GM23338 (cell line): Measurements from ENCODE around the gene PSD4. TPM values are rescaled to one million over a fixed set of nuclear protein-coding genes. Genes with fewer than 3 reads are reported as not detected.

ENCODE experiments used
- ATAC-seq: fragments of 200-7000 bp; cut with Tn5 transposase; 3 replicates; pipeline ENCODE4 v1.9.1; 2020
- DNase-seq: peaks from one replicate; pipeline ENCODE4 v3.0.0-alpha.2; 2015; ENCODE audit warnings: low spot score
- H2AFZ ChIP-seq: fragments of 200-600 bp; sonication (generic); 2 replicates; pipeline ENCODE4 v1.8.0; 2016; ENCODE audit warnings: antibody characterized with exemption, mild to moderate bottlenecking, moderate library complexity
- H3F3A ChIP-seq: fragments of 200-600 bp; sonication (generic); replicated peaks from 2 replicates; pipeline ENCODE4 v1.8.0; 2017; ENCODE audit warnings: antibody characterized with exemption, mixed run types, low read depth
- H3K27ac ChIP-seq: fragments of 200-600 bp; sonication (generic); 2 replicates; pipeline ENCODE4 v1.6.1; 2016; ENCODE audit warnings: low read depth
- H3K27me3 ChIP-seq: fragments of 200-600 bp; sonication (generic); 2 replicates; pipeline ENCODE4 v1.8.0; 2016; ENCODE audit warnings: mild to moderate bottlenecking, mixed run types, moderate library complexity; ENCODE audit not compliant: insufficient read depth
- H3K36me3 ChIP-seq: fragments of 200-600 bp; sonication (generic); 2 replicates; pipeline ENCODE4 v1.8.0; 2016; ENCODE audit warnings: mild to moderate bottlenecking; ENCODE audit not compliant: insufficient read depth
- H3K4me1 ChIP-seq: fragments of 200-600 bp; sonication (generic); 2 replicates; pipeline ENCODE4 v1.8.0; 2016; ENCODE audit warnings: mild to moderate bottlenecking, moderate library complexity; ENCODE audit not compliant: insufficient read depth
- H3K4me2 ChIP-seq: fragments of 200-600 bp; sonication (generic); 2 replicates; pipeline ENCODE4 v1.7.1; 2017; ENCODE audit warnings: mixed run types
- H3K4me3 ChIP-seq: fragments of 200-600 bp; sonication (generic); 2 replicates; pipeline ENCODE4 v1.6.1; 2016; ENCODE audit warnings: mixed run types
- H3K79me2 ChIP-seq: fragments of 200-600 bp; sonication (generic); replicated peaks from 2 replicates; pipeline ENCODE4 v1.8.0; 2017; ENCODE audit warnings: mild to moderate bottlenecking; ENCODE audit not compliant: insufficient read depth
- H3K9me2 ChIP-seq: fragments of 200-600 bp; sonication (generic); 2 replicates; pipeline ENCODE4 v1.8.0; 2017; ENCODE audit not compliant: insufficient read depth
- H4K20me1 ChIP-seq: fragments of 200-600 bp; sonication (generic); replicated peaks from 2 replicates; pipeline ENCODE4 v1.8.0; 2017; ENCODE audit warnings: mild to moderate bottlenecking; ENCODE audit not compliant: insufficient read depth
- H3K27ac Mint-ChIP-seq: 2 replicates; pipeline ENCODE4 v1.8.0; 2020; ENCODE audit warnings: inconsistent platforms, mild to moderate bottlenecking, moderate library complexity, mixed read lengths
- H3K27me3 Mint-ChIP-seq: 3 replicates; pipeline ENCODE4 v1.8.0; 2022; ENCODE audit warnings: low read depth, mild to moderate bottlenecking, moderate library complexity, mixed read lengths, inconsistent platforms; ENCODE audit not compliant: insufficient read depth, poor library complexity
- H3K36me3 Mint-ChIP-seq: 3 replicates; pipeline ENCODE4 v1.8.0; 2021; ENCODE audit warnings: low read depth, mild to moderate bottlenecking, inconsistent platforms, moderate library complexity, mixed read lengths
- H3K4me1 Mint-ChIP-seq: 3 replicates; pipeline ENCODE4 v1.8.0; 2020; ENCODE audit warnings: mild to moderate bottlenecking, inconsistent platforms, mixed read lengths
- H3K4me3 Mint-ChIP-seq: 3 replicates; pipeline ENCODE4 v1.8.0; 2021; ENCODE audit warnings: moderate library complexity, mild to moderate bottlenecking, inconsistent platforms, mixed read lengths
- H3K9me3 Mint-ChIP-seq: 3 replicates; pipeline ENCODE4 v1.8.0; 2020; ENCODE audit warnings: moderate library complexity, mild to moderate bottlenecking, inconsistent platforms, mixed read lengths
- CREB1 ChIP-seq: fragments of 250-450 bp; sonication (Bioruptor Pico); IDR thresholded peaks from 2 replicates; pipeline ENCODE4 v1.5.0; 2020; ENCODE audit warnings: low read depth, mild to moderate bottlenecking, moderate library complexity
- JUNB ChIP-seq: IDR thresholded peaks from one replicate; pipeline ENCODE4 v1.6.1; 2016; ENCODE audit warnings: antibody characterized with exemption; ENCODE audit not compliant: unreplicated experiment
- STAT1 ChIP-seq: IDR thresholded peaks from one replicate; pipeline ENCODE4 v1.6.1; 2016; ENCODE audit warnings: antibody characterized with exemption; ENCODE audit not compliant: unreplicated experiment
- ZNF331 ChIP-seq: fragments of 250-450 bp; sonication (Bioruptor Pico); IDR thresholded peaks from 2 replicates; pipeline ENCODE4 v1.5.0; 2020; ENCODE audit warnings: low read depth, mild to moderate bottlenecking, moderate library complexity
- polyA plus RNA-seq: library from polyadenylated mRNA; unstranded; fragments of >200 nt; fragmentation: Nextera tagmentation; extraction: Ambion mirVana; gene quantifications from 2 replicates; pipeline ENCODE4 v1.2.1, GENCODE V29; 2016
- total RNA-seq: library from RNA; depleted of rRNA; stranded (reverse); fragments of >200 nt; shearing (Covaris generic); gene quantifications from 2 replicates; pipeline ENCODE4 v1.2.3, GENCODE V29; 2014
- TF ChIP-seq, protein P1 (sequence below): IDR thresholded peaks from one replicate; pipeline ENCODE4 v1.6.1; 2018; ENCODE audit warnings: antibody characterized with exemption; ENCODE audit not compliant: unreplicated experiment
- TF ChIP-seq, protein P2 (sequence below): IDR thresholded peaks from 2 replicates; pipeline ENCODE4 v1.6.1; 2016; ENCODE audit warnings: antibody characterized with exemption
- TF ChIP-seq, protein P3 (sequence below), 2 experiments: fragments of 200-600 bp in 1 of 2; sonication (generic) in 1 of 2; conservative IDR thresholded peaks; 2 replicates each; pipeline versions ENCODE4 v1.5.1 to v1.6.1; 2016 to 2017; ENCODE audit warnings: antibody characterized with exemption in 2 of 2, low read depth in 2 of 2, mild to moderate bottlenecking in 2 of 2, moderate library complexity in 1 of 2

The PSD4 gene
- total and polyA plus RNA-seq, 2 experiments from 2014 or later: 0.06 to 0.66 TPM

DNA sequence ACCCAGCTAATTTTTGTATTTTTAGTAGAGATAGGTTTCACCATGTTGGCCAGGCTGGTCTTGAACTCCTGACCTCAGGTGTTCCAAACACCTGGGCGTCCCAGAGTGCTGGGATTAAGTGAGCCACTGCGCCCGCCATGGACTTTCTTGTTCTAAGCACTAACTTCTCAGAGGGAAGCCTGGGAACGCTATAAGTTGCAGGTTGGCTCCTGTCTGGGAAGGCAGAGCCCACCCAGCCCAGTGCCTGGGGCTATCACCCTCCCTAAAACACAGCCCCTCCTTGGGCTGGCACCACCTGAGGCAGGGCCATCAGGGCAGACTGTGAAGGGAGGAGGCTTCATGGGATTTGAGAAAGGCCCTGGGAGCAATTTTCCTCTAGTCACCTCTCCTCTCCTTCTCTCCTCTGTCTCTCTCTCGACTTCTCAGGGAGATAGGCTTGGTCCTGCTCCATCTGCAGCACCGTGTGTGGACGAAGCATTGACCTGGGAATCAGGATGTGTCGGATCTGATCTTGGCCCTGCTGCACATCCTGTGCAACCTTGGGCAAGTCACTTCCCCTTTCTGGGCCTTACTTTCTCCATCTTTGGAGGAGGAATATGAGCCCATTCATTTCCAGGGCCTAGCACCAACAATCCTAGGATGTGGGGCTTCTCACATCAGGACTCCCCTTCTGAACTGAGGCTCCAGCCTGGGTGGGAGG, 10.9 kb downstream of the PSD4 start:
- H3K9me3 Mint-ChIP-seq: no peaks in the 10 kb centered on the region
- no peak overlapping the region for H3K27ac Mint-ChIP-seq
- no peaks in the 10 kb centered on the region for H4K20me1 ChIP-seq
- peaks cover 16% of the 10 kb centered on the region for H3K4me1 Mint-ChIP-seq
- no peaks in the 10 kb centered on the region for H3F3A ChIP-seq
- TF ChIP-seq STAT1: no peak
- TF ChIP-seq, protein P1, sequence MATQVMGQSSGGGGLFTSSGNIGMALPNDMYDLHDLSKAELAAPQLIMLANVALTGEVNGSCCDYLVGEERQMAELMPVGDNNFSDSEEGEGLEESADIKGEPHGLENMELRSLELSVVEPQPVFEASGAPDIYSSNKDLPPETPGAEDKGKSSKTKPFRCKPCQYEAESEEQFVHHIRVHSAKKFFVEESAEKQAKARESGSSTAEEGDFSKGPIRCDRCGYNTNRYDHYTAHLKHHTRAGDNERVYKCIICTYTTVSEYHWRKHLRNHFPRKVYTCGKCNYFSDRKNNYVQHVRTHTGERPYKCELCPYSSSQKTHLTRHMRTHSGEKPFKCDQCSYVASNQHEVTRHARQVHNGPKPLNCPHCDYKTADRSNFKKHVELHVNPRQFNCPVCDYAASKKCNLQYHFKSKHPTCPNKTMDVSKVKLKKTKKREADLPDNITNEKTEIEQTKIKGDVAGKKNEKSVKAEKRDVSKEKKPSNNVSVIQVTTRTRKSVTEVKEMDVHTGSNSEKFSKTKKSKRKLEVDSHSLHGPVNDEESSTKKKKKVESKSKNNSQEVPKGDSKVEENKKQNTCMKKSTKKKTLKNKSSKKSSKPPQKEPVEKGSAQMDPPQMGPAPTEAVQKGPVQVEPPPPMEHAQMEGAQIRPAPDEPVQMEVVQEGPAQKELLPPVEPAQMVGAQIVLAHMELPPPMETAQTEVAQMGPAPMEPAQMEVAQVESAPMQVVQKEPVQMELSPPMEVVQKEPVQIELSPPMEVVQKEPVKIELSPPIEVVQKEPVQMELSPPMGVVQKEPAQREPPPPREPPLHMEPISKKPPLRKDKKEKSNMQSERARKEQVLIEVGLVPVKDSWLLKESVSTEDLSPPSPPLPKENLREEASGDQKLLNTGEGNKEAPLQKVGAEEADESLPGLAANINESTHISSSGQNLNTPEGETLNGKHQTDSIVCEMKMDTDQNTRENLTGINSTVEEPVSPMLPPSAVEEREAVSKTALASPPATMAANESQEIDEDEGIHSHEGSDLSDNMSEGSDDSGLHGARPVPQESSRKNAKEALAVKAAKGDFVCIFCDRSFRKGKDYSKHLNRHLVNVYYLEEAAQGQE: no peak
- TF ChIP-seq JUNB: no peak
- no peak for TF ChIP-seq CREB1 (CRISPR knock-in tag)
- TF ChIP-seq, protein P2, sequence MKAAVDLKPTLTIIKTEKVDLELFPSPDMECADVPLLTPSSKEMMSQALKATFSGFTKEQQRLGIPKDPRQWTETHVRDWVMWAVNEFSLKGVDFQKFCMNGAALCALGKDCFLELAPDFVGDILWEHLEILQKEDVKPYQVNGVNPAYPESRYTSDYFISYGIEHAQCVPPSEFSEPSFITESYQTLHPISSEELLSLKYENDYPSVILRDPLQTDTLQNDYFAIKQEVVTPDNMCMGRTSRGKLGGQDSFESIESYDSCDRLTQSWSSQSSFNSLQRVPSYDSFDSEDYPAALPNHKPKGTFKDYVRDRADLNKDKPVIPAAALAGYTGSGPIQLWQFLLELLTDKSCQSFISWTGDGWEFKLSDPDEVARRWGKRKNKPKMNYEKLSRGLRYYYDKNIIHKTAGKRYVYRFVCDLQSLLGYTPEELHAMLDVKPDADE: no peak
- 0 out of 2 replicates have a peak, but pooled peaks cover 3% of the 10 kb centered on the region for H3K4me1 ChIP-seq
- no peaks in the 10 kb centered on the region for H3K36me3 Mint-ChIP-seq
- no peaks in the 10 kb centered on the region for H3K9me2 ChIP-seq
- DNase-seq (no peak), ATAC-seq (no peak)
- H2AFZ ChIP-seq: no peak overlapping the region
- H3K27me3 Mint-ChIP-seq: peaks cover 3% of the 10 kb centered on the region
- no peaks in the 10 kb centered on the region for H3K79me2 ChIP-seq
- H3K4me3 ChIP-seq: no peak overlapping the region
- no peak overlapping the region for H3K4me2 ChIP-seq
- no peak overlapping the region for H3K27ac ChIP-seq
- H3K4me3 Mint-ChIP-seq: no peak overlapping the region
- no peaks in the 10 kb centered on the region for H3K36me3 ChIP-seq
- H3K27me3 ChIP-seq: no peaks in the 10 kb centered on the region

DNA sequence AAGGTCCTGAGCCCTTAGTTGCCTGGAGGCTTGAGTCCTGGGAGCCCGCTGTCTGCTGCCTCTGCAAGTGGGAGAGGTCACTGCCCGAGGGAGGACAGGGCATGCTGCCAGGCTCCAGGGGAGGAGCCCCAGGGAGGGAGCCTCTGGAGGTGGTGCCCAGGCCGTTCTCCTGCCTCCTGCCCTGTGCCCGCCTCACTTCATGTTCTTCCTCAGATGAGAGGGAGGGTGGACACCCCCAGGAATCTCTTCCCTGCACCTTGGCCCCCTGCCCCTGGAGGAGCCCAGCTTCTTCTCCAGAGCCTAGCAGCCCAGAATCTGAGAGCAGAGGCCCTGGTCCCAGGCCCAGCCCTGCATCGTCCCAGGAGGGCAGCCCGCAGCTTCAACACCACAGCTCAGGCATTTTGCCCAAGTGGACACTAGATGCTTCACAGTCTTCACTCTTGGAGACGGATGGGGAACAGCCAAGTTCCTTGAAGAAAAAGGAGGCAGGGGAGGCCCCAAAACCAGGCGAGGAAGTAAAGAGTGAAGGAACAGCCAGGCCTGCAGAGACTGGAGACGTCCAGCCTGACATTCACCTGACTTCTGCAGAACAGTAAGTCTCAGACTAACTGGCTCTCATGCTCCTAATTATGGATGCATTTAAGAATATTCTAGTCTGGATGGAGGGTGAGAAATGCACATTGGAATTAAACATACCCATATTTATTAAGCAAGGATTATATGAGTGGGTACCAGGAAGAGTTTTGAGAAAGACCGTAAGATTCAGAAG, 12.1 kb downstream of the PSD4 start:
- Histone ChIP-seq H3K27ac (no peak overlapping the region), H3K9me2 (no peaks in the 10 kb centered on the region), H2AFZ (no peak overlapping the region), H3K4me2 (no peak overlapping the region), H3K36me3 (no peaks in the 10 kb centered on the region), H3K27me3 (no peaks in the 10 kb centered on the region), H3F3A (no peaks in the 10 kb centered on the region), H3K79me2 (no peaks in the 10 kb centered on the region), H3K4me1 (0 out of 2 replicates have a peak, but pooled peaks cover 3% of the 10 kb centered on the region), H3K4me3 (no peak overlapping the region), H4K20me1 (no peaks in the 10 kb centered on the region)
- no peaks in the 10 kb centered on the region for H3K9me3 Mint-ChIP-seq
- H3K4me1 Mint-ChIP-seq: peaks cover 12% of the 10 kb centered on the region
- DNase-seq: no peak
- no peak for ATAC-seq
- no peak overlapping the region for H3K27ac Mint-ChIP-seq
- no peaks in the 10 kb centered on the region for H3K27me3 Mint-ChIP-seq
- no peaks in the 10 kb centered on the region for H3K36me3 Mint-ChIP-seq
- no peak overlapping the region for H3K4me3 Mint-ChIP-seq
- TF ChIP-seq, protein P3, sequence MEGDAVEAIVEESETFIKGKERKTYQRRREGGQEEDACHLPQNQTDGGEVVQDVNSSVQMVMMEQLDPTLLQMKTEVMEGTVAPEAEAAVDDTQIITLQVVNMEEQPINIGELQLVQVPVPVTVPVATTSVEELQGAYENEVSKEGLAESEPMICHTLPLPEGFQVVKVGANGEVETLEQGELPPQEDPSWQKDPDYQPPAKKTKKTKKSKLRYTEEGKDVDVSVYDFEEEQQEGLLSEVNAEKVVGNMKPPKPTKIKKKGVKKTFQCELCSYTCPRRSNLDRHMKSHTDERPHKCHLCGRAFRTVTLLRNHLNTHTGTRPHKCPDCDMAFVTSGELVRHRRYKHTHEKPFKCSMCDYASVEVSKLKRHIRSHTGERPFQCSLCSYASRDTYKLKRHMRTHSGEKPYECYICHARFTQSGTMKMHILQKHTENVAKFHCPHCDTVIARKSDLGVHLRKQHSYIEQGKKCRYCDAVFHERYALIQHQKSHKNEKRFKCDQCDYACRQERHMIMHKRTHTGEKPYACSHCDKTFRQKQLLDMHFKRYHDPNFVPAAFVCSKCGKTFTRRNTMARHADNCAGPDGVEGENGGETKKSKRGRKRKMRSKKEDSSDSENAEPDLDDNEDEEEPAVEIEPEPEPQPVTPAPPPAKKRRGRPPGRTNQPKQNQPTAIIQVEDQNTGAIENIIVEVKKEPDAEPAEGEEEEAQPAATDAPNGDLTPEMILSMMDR (conservative IDR thresholded peaks at IDR 0.05; ENCODE audit: low read depth in 2 of 2): no peak
- TF ChIP-seq, protein P2: no peak
- TF ChIP-seq ZNF331: no peak
